Karpas-422 (cell line): Measurements from ENCODE around the gene PCNX4. TPM values are rescaled to one million over a fixed set of nuclear protein-coding genes. Genes with fewer than 3 reads are reported as not detected.
A peak's percentile ranks its signal among the peaks of the same experiment; 100 is the strongest.
"Not testable (repeated sequence)": the region's sequence is repeated elsewhere in the genome, so short reads cannot be mapped to it uniquely, and the experiment has no call there.

ENCODE experiments used
- DNase-seq: peaks from one replicate; pipeline ENCODE4 v3.0.0-alpha.2; 2015
- H2AFZ ChIP-seq: fragments of 200-600 bp; sonication (generic); 2 replicates; pipeline ENCODE4 v1.6.1; 2014; ENCODE audit warnings: antibody characterized with exemption, low read length, mixed read lengths
- H3K27ac ChIP-seq: fragments of 200-600 bp; sonication (generic); 2 replicates; pipeline ENCODE4 v1.5.1; 2014; ENCODE audit warnings: mild to moderate bottlenecking, low read length, moderate library complexity
- H3K27me3 ChIP-seq: fragments of 200-600 bp; sonication (generic); 2 replicates; pipeline ENCODE4 v1.6.1; 2014; ENCODE audit warnings: low read length, mixed read lengths
- H3K36me3 ChIP-seq: fragments of 200-600 bp; sonication (generic); 2 replicates; pipeline ENCODE4 v1.6.1; 2014; ENCODE audit warnings: low read length, mixed read lengths; ENCODE audit not compliant: insufficient read depth
- H3K4me1 ChIP-seq: fragments of 200-600 bp; sonication (generic); 2 replicates; pipeline ENCODE4 v1.6.1; 2014; ENCODE audit warnings: mild to moderate bottlenecking, low read length, mixed read lengths
- H3K4me2 ChIP-seq: fragments of 200-600 bp; sonication (generic); 2 replicates; pipeline ENCODE4 v1.6.1; 2014; ENCODE audit warnings: low read length, low read depth, mild to moderate bottlenecking; ENCODE audit not compliant: poor library complexity, severe bottlenecking
- H3K4me3 ChIP-seq: fragments of 200-600 bp; sonication (generic); 2 replicates; pipeline ENCODE4 v1.5.1; 2014; ENCODE audit warnings: mild to moderate bottlenecking, antibody characterized with exemption, low read length, mixed read lengths
- H3K79me2 ChIP-seq: fragments of 200-600 bp; sonication (generic); 2 replicates; pipeline ENCODE4 v1.6.1; 2014; ENCODE audit warnings: mild to moderate bottlenecking, low read length, mixed read lengths
- H3K9ac ChIP-seq: fragments of 200-600 bp; sonication (generic); 2 replicates; pipeline ENCODE4 v1.6.0; 2014; ENCODE audit warnings: low read length
- H3K9me2 ChIP-seq: fragments of 200-600 bp; sonication (generic), shearing (Covaris generic); replicated peaks from 2 replicates; pipeline ENCODE4 v1.6.0; 2014; ENCODE audit warnings: mild to moderate bottlenecking, low read length, moderate library complexity; ENCODE audit not compliant: insufficient read depth
- H3K9me3 ChIP-seq: fragments of 300-700, 200-600 bp; sonication (generic); 2 replicates; pipeline ENCODE4 v1.6.1; 2014; ENCODE audit warnings: low read length, mixed read lengths
- H4K20me1 ChIP-seq: fragments of 200-600 bp; sonication (generic); 2 replicates; pipeline ENCODE4 v1.6.1; 2014; ENCODE audit warnings: mild to moderate bottlenecking, antibody characterized with exemption, low read length, low read depth; ENCODE audit not compliant: insufficient read depth
- total RNA-seq: library from RNA; depleted of rRNA; stranded (reverse); fragments of >200 nt; shearing (Covaris generic); gene quantifications from 2 replicates; pipeline ENCODE4 v1.2.3, GENCODE V29; 2014; ENCODE audit warnings: low replicate concordance; rRNA removed

The PCNX4 gene
- 53.3 and 98.8 TPM in 2 replicates for total RNA-seq

DNA sequence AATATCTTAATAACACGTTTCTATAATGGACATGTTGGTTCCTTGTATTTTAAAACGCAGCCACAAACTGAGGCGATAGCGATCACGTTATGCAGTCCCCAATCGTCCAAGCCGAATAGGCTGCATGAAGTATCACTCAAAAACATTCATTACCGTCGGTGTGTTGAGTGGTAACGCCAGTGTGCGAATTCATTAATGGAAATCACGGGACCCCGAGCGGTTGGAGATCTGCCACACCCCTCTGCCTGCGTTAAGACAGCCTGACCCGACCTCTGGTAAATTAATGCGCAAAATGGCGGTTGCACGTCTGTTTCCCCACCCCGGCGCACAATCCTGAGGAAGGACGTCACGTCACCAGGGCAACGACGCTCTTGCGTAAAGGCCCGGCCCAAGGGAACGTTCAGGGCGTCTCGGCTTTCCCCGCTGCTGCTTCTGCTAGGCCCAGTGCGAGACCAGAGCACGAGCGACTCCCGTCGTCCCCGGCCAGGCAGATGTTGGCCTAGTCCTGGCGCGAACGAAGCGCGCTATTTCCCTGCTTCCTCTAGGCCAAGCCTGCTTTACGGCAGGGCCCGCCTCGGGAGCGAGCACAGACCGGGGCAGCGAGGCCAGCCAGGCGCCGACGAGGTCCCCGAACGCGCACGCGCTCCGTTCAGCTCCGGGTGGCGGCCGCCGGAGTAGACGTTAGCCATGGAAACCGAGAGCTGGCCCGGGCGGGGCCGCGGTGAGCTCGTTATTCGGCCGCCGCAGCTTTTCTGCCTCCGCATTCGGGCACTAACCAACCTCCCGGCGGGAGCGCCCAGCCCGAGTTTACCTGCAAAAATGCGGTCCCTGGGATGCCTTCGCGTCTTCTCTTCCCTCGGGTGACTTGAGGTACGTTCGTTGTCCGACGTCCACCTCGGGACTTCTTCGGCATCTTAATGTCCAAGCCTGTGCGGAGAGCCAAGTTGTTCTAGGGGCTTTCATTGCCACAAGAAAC, at the start of gene PCNX4:
Gene PCNX4, plus strand, starts transcription at position 374 of the 976 bp plus-strand sequence. CDS start 15,716 bp downstream, outside the sequence.
- peak; percentile 100 for DNase-seq
- Histone ChIP-seq H3K9me2 (no peaks in the 10 kb centered on the region), H3K36me3 (no peaks in the 10 kb centered on the region), H3K27me3 (no peaks in the 10 kb centered on the region), H3K9ac (peak within 1 kb of the TSS; percentile 83), H3K4me2 (peak within 1 kb of the TSS; percentile 81), H3K9me3 (no peaks in the 10 kb centered on the region), H4K20me1 (peaks cover 28% of the 10 kb centered on the region), H2AFZ (peak within 1 kb of the TSS; percentile 72), H3K79me2 (peaks cover 47% of the 10 kb centered on the region), H3K27ac (peak within 1 kb of the TSS; percentile 87), H3K4me1 (peaks cover 39% of the 10 kb centered on the region), H3K4me3 (peak within 1 kb of the TSS; percentile 85)

DNA sequence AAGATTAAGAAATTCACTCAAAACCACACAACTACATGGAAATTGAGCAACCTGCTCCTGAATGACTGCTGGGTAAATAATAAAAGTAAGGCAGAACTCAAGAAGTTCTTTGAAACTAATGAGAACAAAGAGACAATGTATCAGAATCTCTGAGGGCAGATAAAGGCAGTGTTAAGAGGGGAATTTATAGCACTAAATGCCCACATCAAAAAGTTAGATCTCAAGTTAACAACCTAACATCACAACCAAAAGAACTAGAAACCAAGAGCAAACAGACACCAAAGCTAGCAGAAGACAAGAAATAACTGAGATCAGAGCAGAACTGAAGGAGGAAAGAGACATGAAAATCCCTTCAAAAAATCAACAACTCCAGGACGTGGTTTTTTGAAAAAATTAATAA, 43.7 kb upstream of the PCNX4 start:
- not testable (repeated sequence) for H3K9me2 ChIP-seq, H3K4me3 ChIP-seq, H3K9ac ChIP-seq, H3K9me3 ChIP-seq, H3K27me3 ChIP-seq, H4K20me1 ChIP-seq, H3K4me1 ChIP-seq, H3K79me2 ChIP-seq, H3K36me3 ChIP-seq, H3K27ac ChIP-seq, DNase-seq, H3K4me2 ChIP-seq, H2AFZ ChIP-seq

GRCh38 chr14:60051721-60052221, 40.0 kb upstream of the PCNX4 start:
- Histone ChIP-seq H3K4me2 (no peak overlapping the region), H3K4me1 (no peaks in the 10 kb centered on the region), H3K79me2 (no peaks in the 10 kb centered on the region), H3K36me3 (no peaks in the 10 kb centered on the region), H3K4me3 (no peak overlapping the region), H4K20me1 (no peaks in the 10 kb centered on the region), H3K27ac (no peak overlapping the region), H3K9me3 (no peaks in the 10 kb centered on the region), H3K9me2 (no peaks in the 10 kb centered on the region), H2AFZ (no peak overlapping the region), H3K27me3 (no peaks in the 10 kb centered on the region; the same call in 1 of the 2 replicates), H3K9ac (no peak overlapping the region)
- no peak for DNase-seq

DNA sequence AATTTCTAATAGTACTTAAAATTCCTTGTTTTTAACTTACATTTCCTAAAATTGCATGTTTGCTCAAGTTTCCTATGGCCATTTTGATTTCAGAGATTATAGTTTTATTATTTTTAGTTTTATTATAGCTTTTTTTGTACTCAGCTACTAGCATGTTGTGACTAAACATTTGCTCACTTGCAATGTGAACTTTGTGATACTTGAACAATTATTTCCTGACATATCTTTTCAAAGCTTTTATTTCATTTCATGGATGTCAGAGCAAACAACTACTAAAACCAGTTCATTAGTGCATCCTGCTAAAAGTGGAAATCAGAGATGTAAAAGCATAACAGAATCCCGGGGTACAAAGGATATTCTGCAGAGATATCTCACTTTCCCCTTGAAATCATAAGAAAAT, 33.6 kb upstream of the PCNX4 start:
- no peaks in the 10 kb centered on the region for H3K9me2 ChIP-seq
- H3K9ac ChIP-seq: no peak overlapping the region
- H3K79me2 ChIP-seq: no peaks in the 10 kb centered on the region
- no peak overlapping the region for H3K27ac ChIP-seq
- H2AFZ ChIP-seq: no peak overlapping the region
- no peak overlapping the region for H3K4me3 ChIP-seq
- H3K4me2 ChIP-seq: no peak overlapping the region
- no peaks in the 10 kb centered on the region for H4K20me1 ChIP-seq
- H3K4me1 ChIP-seq: no peaks in the 10 kb centered on the region
- H3K27me3 ChIP-seq: no peaks in the 10 kb centered on the region; the same call in 1 of the 2 replicates
- H3K9me3 ChIP-seq: no peaks in the 10 kb centered on the region
- DNase-seq: peak; percentile 24
- H3K36me3 ChIP-seq: no peaks in the 10 kb centered on the region

DNA sequence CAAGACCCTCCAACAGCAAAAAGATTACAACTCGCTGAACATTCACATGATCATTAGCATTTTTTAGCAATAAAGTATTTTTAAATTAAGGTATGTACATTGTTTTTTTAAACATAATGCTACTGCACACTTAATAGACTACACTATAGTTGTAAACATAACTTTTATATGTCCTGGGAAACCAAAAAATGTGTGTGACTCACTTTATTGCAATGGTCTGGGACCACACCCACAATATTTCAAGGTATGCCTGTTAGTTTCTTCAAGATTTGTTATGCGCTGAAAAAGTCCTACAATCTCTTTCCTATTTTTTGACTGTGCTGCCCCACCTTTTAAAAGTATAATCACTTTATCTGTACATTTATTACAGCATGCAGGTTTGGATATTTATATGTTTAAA, 30.4 kb upstream of the PCNX4 start:
- Histone ChIP-seq H3K9me2 (no peaks in the 10 kb centered on the region), H3K4me1 (peaks cover 10% of the 10 kb centered on the region), H3K79me2 (no peaks in the 10 kb centered on the region), H2AFZ (no peak overlapping the region), H3K27ac (no peak overlapping the region), H3K36me3 (no peaks in the 10 kb centered on the region), H3K4me3 (no peak overlapping the region), H3K27me3 (no peaks in the 10 kb centered on the region; the same call in 1 of the 2 replicates), H3K4me2 (no peak overlapping the region), H3K9ac (no peak overlapping the region), H3K9me3 (no peaks in the 10 kb centered on the region), H4K20me1 (no peaks in the 10 kb centered on the region)
- DNase-seq: no peak

GRCh38 chr14:60064491-60065072, 27.1 kb upstream of the PCNX4 start:
- peak; percentile 79 for DNase-seq
- Histone ChIP-seq H3K9me2 (no peaks in the 10 kb centered on the region), H3K9ac (no peak overlapping the region), H3K27me3 (no peaks in the 10 kb centered on the region; the same call in 1 of the 2 replicates), H3K9me3 (no peaks in the 10 kb centered on the region), H4K20me1 (no peaks in the 10 kb centered on the region), H3K27ac (no peak overlapping the region), H3K4me2 (no peak overlapping the region), H3K4me3 (no peak overlapping the region), H3K4me1 (peaks cover 10% of the 10 kb centered on the region), H2AFZ (no peak overlapping the region), H3K36me3 (no peaks in the 10 kb centered on the region), H3K79me2 (no peaks in the 10 kb centered on the region)

DNA sequence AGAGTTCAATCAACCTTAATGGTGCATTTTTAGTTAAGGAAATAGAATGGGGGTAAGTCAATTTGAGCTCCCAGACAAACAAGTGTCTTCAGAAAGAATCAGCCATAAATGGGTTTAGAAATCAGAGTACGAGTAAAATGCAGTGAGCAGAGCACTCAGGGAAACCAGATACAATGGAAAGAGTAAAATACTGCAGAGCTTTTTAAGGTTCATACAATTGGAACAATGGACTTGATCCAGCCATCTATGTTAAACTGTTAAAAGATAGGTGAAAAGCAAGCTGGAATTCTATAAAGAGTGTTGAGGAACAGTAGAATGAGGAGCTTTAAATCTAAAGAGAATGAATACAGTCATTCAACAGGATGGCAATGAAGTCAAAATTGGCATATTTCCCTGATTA, 23.8 kb upstream of the PCNX4 start:
- Histone ChIP-seq H3K4me1 (peaks cover 10% of the 10 kb centered on the region), H3K9ac (no peak overlapping the region), H3K36me3 (no peaks in the 10 kb centered on the region), H3K9me3 (no peaks in the 10 kb centered on the region), H2AFZ (no peak overlapping the region), H3K9me2 (no peaks in the 10 kb centered on the region), H3K4me2 (no peak overlapping the region), H4K20me1 (no peaks in the 10 kb centered on the region), H3K79me2 (no peaks in the 10 kb centered on the region), H3K4me3 (no peak overlapping the region), H3K27ac (no peak overlapping the region), H3K27me3 (no peaks in the 10 kb centered on the region)
- DNase-seq: no peak

GRCh38 chr14:60079723-60080122, 12.0 kb upstream of the PCNX4 start:
- H3K36me3 ChIP-seq: no peaks in the 10 kb centered on the region
- H3K79me2 ChIP-seq: no peaks in the 10 kb centered on the region
- no peak overlapping the region for H3K27ac ChIP-seq
- no peak overlapping the region for H3K4me3 ChIP-seq
- DNase-seq: no peak
- H2AFZ ChIP-seq: no peak overlapping the region
- H3K4me2 ChIP-seq: no peak overlapping the region
- no peaks in the 10 kb centered on the region for H3K27me3 ChIP-seq
- H3K9ac ChIP-seq: no peak overlapping the region
- H3K9me2 ChIP-seq: no peaks in the 10 kb centered on the region
- peaks cover 4% of the 10 kb centered on the region; the same call in 1 of the 2 replicates for H3K4me1 ChIP-seq
- no peaks in the 10 kb centered on the region for H4K20me1 ChIP-seq
- H3K9me3 ChIP-seq: no peaks in the 10 kb centered on the region
